DOHH2 (cell line): ENCODE measurements around the gene TCF15.

Experiments used
- EZH2phosphoT487 ChIP-seq: fragments of 200-600 bp; sonication (generic); IDR thresholded peaks from 2 replicates; pipeline ENCODE4 v1.6.1; 2017; ENCODE audit warnings: borderline replicate concordance, mild to moderate bottlenecking, antibody characterized with exemption, low read length, moderate library complexity, mixed read lengths
- TF ChIP-seq, protein P1 (sequence below): fragments of 200-600 bp; sonication (generic); IDR thresholded peaks from one replicate; pipeline ENCODE4 v1.5.1; 2014; ENCODE audit warnings: antibody characterized with exemption, mild to moderate bottlenecking, low read depth, low read length; ENCODE audit not compliant: poor library complexity, severe bottlenecking

DNA sequence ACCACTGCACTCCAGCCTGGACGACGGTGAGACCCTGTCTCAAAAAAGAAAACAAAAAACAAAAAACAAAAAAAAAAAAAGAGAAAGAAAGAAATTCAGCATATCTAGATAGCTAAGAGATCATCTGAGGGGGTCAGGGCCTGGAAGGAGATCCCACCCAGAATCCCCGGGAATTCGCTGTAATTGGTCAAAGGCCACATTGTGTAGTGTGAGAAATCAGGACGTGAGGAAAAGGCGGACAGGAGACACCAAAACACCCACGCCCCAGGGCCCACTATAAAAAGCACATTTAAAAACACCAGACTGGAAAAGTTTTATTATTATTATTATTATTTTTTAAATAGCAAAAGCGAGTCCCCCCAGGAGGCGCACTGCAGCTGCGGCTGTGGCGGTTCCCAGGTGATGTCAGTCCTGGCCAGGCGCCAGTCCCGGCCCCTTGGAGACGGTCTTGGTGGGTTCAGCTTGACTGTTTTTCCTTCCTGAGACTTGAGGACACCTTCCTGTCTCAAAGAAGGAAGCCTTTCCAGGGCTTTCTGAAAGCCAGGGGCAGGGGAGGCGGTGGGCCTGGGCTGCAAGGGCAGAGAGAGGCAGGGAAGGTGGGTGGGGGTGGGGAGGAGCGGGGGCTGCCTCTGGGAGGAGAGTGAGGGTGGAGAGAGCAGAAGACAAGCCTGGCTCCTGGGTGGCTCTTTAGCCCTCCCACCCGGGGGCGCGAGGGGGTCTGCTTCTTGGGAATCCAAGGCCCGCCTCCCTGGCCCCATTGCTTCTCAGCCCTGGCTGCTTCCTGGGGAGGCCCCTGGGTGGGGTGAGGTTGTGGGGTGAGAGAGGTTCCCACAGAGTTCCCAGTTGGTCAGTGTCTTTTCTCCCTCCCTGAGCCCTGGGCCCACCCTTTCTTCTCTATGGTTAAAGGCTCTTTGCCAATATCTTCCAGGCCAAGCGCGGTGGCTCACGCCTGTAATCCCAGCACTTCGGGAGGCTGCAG is 14.5 kb downstream of the TCF15 start:
- TF ChIP-seq, protein P1, sequence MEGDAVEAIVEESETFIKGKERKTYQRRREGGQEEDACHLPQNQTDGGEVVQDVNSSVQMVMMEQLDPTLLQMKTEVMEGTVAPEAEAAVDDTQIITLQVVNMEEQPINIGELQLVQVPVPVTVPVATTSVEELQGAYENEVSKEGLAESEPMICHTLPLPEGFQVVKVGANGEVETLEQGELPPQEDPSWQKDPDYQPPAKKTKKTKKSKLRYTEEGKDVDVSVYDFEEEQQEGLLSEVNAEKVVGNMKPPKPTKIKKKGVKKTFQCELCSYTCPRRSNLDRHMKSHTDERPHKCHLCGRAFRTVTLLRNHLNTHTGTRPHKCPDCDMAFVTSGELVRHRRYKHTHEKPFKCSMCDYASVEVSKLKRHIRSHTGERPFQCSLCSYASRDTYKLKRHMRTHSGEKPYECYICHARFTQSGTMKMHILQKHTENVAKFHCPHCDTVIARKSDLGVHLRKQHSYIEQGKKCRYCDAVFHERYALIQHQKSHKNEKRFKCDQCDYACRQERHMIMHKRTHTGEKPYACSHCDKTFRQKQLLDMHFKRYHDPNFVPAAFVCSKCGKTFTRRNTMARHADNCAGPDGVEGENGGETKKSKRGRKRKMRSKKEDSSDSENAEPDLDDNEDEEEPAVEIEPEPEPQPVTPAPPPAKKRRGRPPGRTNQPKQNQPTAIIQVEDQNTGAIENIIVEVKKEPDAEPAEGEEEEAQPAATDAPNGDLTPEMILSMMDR = no peak
- TF ChIP-seq EZH2phosphoT487 = no peak
